Measurements from ENCODE around the gene RELL1. TPM values are rescaled to one million over a fixed set of nuclear protein-coding genes. Genes with fewer than 3 reads are reported as not detected.

The RELL1 gene
- polyA plus RNA-seq, 1 donor from 2014 or later = 0.47 TPM

DNA sequence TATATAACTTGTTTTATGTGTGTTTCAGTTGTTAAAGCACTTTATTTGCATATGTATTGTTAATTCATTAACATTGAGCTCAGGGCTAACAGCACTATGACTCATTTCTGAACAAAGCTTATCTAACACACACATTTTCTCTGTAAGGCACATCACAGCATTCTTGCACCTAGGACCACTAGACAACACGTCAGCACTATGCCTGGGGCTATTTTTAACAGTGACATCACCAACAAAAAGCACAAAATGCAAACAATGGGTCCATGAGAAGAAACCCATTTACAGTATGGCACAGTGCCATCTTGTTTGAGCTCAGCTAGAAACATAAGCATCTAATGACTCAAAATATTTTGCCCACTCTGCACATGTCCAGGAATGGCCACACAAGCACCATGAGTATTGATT is 124.4 kb downstream of the RELL1 start:
- Histone ChIP-seq H3K4me2 (ENCODE audit: low read length) (no peak overlapping the region), H3K4me3 (ENCODE audit: low read length) (no peak overlapping the region), H3K9me2 (ENCODE audit: insufficient read depth, low read length) (no peaks in the 10 kb centered on the region), H3K9me3 (ENCODE audit: low read length) (no peaks in the 10 kb centered on the region), H3K79me2 (replicated peaks; ENCODE audit: insufficient read depth, low read length) (no peaks in the 10 kb centered on the region), H3F3A (ENCODE audit: insufficient read depth, low read length, poor library complexity, severe bottlenecking) (no peaks in the 10 kb centered on the region), H4K20me1 (ENCODE audit: insufficient read depth) (no peaks in the 10 kb centered on the region), H3K36me3 (ENCODE audit: insufficient read depth, low read length) (no peaks in the 10 kb centered on the region), H2AFZ (ENCODE audit: low read depth, low read length) (no peak overlapping the region), H3K27ac (ENCODE audit: low read length) (no peak overlapping the region), H3K9ac (ENCODE audit: low read length) (no peak overlapping the region), H3K27me3 (ENCODE audit: insufficient read depth, low read depth, low read length) (no peaks in the 10 kb centered on the region)
- TF ChIP-seq RAD21 (conservative IDR thresholded peaks at IDR 0.05) (no peak), EZH2 (IDR thresholded peaks at IDR 0.05; ENCODE audit: borderline replicate concordance, insufficient read depth, low read length, poor library complexity, severe bottlenecking) (no peak), SMC3 (conservative IDR thresholded peaks at IDR 0.05; ENCODE audit: poor library complexity) (no peak), EP300 (conservative IDR thresholded peaks at IDR 0.05; ENCODE audit: poor library complexity, severe bottlenecking) (no peak)
- TF ChIP-seq, protein P1, sequence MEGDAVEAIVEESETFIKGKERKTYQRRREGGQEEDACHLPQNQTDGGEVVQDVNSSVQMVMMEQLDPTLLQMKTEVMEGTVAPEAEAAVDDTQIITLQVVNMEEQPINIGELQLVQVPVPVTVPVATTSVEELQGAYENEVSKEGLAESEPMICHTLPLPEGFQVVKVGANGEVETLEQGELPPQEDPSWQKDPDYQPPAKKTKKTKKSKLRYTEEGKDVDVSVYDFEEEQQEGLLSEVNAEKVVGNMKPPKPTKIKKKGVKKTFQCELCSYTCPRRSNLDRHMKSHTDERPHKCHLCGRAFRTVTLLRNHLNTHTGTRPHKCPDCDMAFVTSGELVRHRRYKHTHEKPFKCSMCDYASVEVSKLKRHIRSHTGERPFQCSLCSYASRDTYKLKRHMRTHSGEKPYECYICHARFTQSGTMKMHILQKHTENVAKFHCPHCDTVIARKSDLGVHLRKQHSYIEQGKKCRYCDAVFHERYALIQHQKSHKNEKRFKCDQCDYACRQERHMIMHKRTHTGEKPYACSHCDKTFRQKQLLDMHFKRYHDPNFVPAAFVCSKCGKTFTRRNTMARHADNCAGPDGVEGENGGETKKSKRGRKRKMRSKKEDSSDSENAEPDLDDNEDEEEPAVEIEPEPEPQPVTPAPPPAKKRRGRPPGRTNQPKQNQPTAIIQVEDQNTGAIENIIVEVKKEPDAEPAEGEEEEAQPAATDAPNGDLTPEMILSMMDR (IDR thresholded peaks at IDR 0.05; ENCODE audit: poor library complexity, severe bottlenecking) = no peak

DNA sequence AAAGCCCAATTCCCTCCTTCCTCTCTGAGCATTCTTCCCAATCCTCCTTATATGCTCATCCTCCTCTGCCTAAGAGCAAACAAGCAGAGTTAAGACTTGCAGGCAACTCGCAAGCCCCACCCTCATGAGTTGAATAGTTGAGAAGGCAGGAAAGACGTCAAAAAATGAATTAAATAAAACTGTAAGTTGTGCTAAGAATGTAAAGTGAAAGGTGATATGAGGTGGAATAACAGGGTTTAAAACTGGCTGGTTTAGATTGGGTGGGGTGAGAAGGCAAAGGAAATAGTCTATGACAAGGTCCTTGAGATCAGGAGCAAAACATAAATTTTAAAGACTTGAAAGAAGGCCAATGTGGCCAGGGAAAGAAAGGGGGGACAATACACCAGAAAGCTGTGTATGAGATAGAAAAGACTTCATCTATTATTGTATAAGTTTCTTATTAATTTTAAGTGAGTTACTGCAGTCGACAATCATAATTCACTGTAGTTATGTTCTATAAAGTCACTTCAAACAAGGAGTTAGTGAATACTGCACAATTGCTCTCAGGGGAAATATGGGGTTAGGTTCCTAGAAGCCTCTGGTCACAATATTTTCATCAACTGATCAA is 124.9 kb downstream of the RELL1 start:
- H3K4me3 ChIP-seq (ENCODE audit: low read length) = no peak overlapping the region
- no peaks in the 10 kb centered on the region for H3F3A ChIP-seq (ENCODE audit: insufficient read depth, low read length, poor library complexity, severe bottlenecking)
- no peaks in the 10 kb centered on the region for H3K9me3 ChIP-seq (ENCODE audit: low read length)
- H2AFZ ChIP-seq (ENCODE audit: low read depth, low read length) = no peak overlapping the region
- H3K27me3 ChIP-seq (ENCODE audit: insufficient read depth, low read depth, low read length) = no peaks in the 10 kb centered on the region
- no peaks in the 10 kb centered on the region for H3K79me2 ChIP-seq (replicated peaks; ENCODE audit: insufficient read depth, low read length)
- no peaks in the 10 kb centered on the region for H3K36me3 ChIP-seq (ENCODE audit: insufficient read depth, low read length)
- TF ChIP-seq SMC3 (conservative IDR thresholded peaks at IDR 0.05; ENCODE audit: poor library complexity) (no peak), EP300 (conservative IDR thresholded peaks at IDR 0.05; ENCODE audit: poor library complexity, severe bottlenecking) (no peak), EZH2 (IDR thresholded peaks at IDR 0.05; ENCODE audit: borderline replicate concordance, insufficient read depth, low read length, poor library complexity, severe bottlenecking) (no peak), TAF1 (IDR thresholded peaks at IDR 0.05; ENCODE audit: low read depth) (no peak), POLR2AphosphoS5 (IDR thresholded peaks at IDR 0.05) (no peak), MXI1 (conservative IDR thresholded peaks at IDR 0.05; ENCODE audit: poor library complexity, severe bottlenecking) (no peak), RAD21 (conservative IDR thresholded peaks at IDR 0.05) (no peak)
- TF ChIP-seq, protein P1 (IDR thresholded peaks at IDR 0.05; ENCODE audit: poor library complexity, severe bottlenecking) = no peak
- TF ChIP-seq, protein P2, sequence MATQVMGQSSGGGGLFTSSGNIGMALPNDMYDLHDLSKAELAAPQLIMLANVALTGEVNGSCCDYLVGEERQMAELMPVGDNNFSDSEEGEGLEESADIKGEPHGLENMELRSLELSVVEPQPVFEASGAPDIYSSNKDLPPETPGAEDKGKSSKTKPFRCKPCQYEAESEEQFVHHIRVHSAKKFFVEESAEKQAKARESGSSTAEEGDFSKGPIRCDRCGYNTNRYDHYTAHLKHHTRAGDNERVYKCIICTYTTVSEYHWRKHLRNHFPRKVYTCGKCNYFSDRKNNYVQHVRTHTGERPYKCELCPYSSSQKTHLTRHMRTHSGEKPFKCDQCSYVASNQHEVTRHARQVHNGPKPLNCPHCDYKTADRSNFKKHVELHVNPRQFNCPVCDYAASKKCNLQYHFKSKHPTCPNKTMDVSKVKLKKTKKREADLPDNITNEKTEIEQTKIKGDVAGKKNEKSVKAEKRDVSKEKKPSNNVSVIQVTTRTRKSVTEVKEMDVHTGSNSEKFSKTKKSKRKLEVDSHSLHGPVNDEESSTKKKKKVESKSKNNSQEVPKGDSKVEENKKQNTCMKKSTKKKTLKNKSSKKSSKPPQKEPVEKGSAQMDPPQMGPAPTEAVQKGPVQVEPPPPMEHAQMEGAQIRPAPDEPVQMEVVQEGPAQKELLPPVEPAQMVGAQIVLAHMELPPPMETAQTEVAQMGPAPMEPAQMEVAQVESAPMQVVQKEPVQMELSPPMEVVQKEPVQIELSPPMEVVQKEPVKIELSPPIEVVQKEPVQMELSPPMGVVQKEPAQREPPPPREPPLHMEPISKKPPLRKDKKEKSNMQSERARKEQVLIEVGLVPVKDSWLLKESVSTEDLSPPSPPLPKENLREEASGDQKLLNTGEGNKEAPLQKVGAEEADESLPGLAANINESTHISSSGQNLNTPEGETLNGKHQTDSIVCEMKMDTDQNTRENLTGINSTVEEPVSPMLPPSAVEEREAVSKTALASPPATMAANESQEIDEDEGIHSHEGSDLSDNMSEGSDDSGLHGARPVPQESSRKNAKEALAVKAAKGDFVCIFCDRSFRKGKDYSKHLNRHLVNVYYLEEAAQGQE (IDR thresholded peaks at IDR 0.05; ENCODE audit: borderline replicate concordance) = no peak
- H3K4me2 ChIP-seq (ENCODE audit: low read length) = no peak overlapping the region
- H3K9ac ChIP-seq (ENCODE audit: low read length) = no peak overlapping the region
- H4K20me1 ChIP-seq (ENCODE audit: insufficient read depth) = no peaks in the 10 kb centered on the region
- no peak overlapping the region for H3K27ac ChIP-seq (ENCODE audit: low read length)
- H3K9me2 ChIP-seq (ENCODE audit: insufficient read depth, low read length) = no peaks in the 10 kb centered on the region

Small RNA genes within 50 kb of the gene (small RNA-seq; reads per million reads assigned to genes)
- 0 to 1.2 (median 0) reads per million in 3 experiments for gene RF00019

Other genes starting within 250 kb of the RELL1 start
- gene PGM2, start 140.3 kb upstream of the RELL1 start, polyA plus RNA-seq = 8.5 and 9.3 TPM in 2 replicates
- 21.3 and 23.2 TPM in 2 replicates for gene TBC1D1, start 204.7 kb upstream of the RELL1 start, polyA plus RNA-seq

Measured in neural cell (in vitro differentiated cells).